IMR-90 (cell line): ENCODE data around the gene NCKIPSD. TPM values are rescaled to one million over a fixed set of nuclear protein-coding genes. Genes with fewer than 3 reads are reported as not detected.

Experiments
- ATAC-seq: fragments of 200-7000 bp; cut with Tn5 transposase; 2 replicates; pipeline ENCODE4 v1.9.1; 2020; ENCODE audit warnings: low read depth, mild to moderate bottlenecking, moderate library complexity
- BruUV-seq: library from RNA; stranded (reverse); fragments of 400-500 nt; replicated peaks from 2 replicates; lab custom pipeline; 2021; lab: Mats Ljungman, UMichigan
- CTCF ChIA-PET: fragments of 300-600 bp; formaldehyde crosslinking; extraction: SDS; loops from one replicate; lab custom pipeline; 2021; ENCODE audit warnings: antibody characterized with exemption; lab: Yijun Ruan, JAX
- POLR2A ChIA-PET: fragments of 300-600 bp; sonication (Branson Sonifier 250); formaldehyde crosslinking; loops from one replicate; lab custom pipeline; 2022; ENCODE audit warnings: antibody characterized with exemption; ENCODE audit not compliant: unreplicated experiment; lab: Charles Lee
- DNase-seq: peaks from one replicate; pipeline ENCODE4 v3.0.0; 2013
- H2AFZ ChIP-seq: replicated peaks from 2 replicates; pipeline ENCODE3; 2013; ENCODE audit warnings: low read length, mild to moderate bottlenecking; ENCODE audit not compliant: poor library complexity
- H2AK5ac ChIP-seq: 2 replicates; pipeline ENCODE4 v1.6.1; 2013; ENCODE audit warnings: low read depth, low read length, inconsistent platforms
- H2AK9ac ChIP-seq: replicated peaks from 2 replicates; pipeline ENCODE3; 2013; ENCODE audit warnings: mild to moderate bottlenecking, low read depth, low read length, moderate library complexity; ENCODE audit not compliant: poor library complexity
- H2BK120ac ChIP-seq: 2 replicates; pipeline ENCODE4 v1.6.1; 2013; ENCODE audit warnings: low read depth, low read length, inconsistent platforms
- H2BK15ac ChIP-seq: 3 replicates; pipeline ENCODE4 v1.6.1; 2013; ENCODE audit warnings: low read depth, low read length, inconsistent platforms
- H2BK20ac ChIP-seq: 2 replicates; pipeline ENCODE4 v1.6.1; 2013; ENCODE audit warnings: low read depth, mild to moderate bottlenecking, inconsistent platforms, low read length, moderate library complexity
- H2BK5ac ChIP-seq: 2 replicates; pipeline ENCODE4 v1.6.1; 2013; ENCODE audit warnings: mild to moderate bottlenecking, low read depth, low read length, inconsistent platforms; ENCODE audit not compliant: poor library complexity, severe bottlenecking
- H3K14ac ChIP-seq: replicated peaks from 2 replicates; pipeline ENCODE4 v1.6.1; 2013; ENCODE audit warnings: low read depth, low read length, inconsistent platforms
- H3K18ac ChIP-seq: 2 replicates; pipeline ENCODE4 v1.6.1; 2013; ENCODE audit warnings: low read depth, low read length, control low read depth
- H3K23ac ChIP-seq: 2 replicates; pipeline ENCODE4 v1.6.1; 2013; ENCODE audit warnings: low read depth, low read length, inconsistent platforms
- H3K27ac ChIP-seq: 2 replicates; pipeline ENCODE4 v1.5.1; 2013; ENCODE audit warnings: mild to moderate bottlenecking, control low read depth, low read length; ENCODE audit not compliant: insufficient read depth
- H3K27me3 ChIP-seq: 2 replicates; pipeline ENCODE4 v1.6.1; 2013; ENCODE audit warnings: low read length; ENCODE audit not compliant: control insufficient read depth, insufficient read depth
- H3K36me3 ChIP-seq: 2 replicates; pipeline ENCODE4 v1.6.1; 2013; ENCODE audit warnings: low read length, mixed read lengths; ENCODE audit not compliant: control insufficient read depth, insufficient read depth
- H3K4ac ChIP-seq: 2 replicates; pipeline ENCODE4 v1.6.1; 2013; ENCODE audit warnings: low read depth, low read length, inconsistent platforms
- H3K4me1 ChIP-seq: 2 replicates; pipeline ENCODE4 v1.6.1; 2013; ENCODE audit warnings: low read length, mixed read lengths; ENCODE audit not compliant: control insufficient read depth, insufficient read depth
- H3K4me2 ChIP-seq: 2 replicates; pipeline ENCODE4 v1.6.1; 2013; ENCODE audit warnings: low read depth, mild to moderate bottlenecking, control low read depth, low read length, moderate library complexity
- H3K4me3 ChIP-seq: 2 replicates; pipeline ENCODE4 v1.5.1; 2013; ENCODE audit warnings: low read depth, mild to moderate bottlenecking, control low read depth, low read length, moderate library complexity; ENCODE audit not compliant: insufficient read depth
- H3K56ac ChIP-seq: 2 replicates; pipeline ENCODE4 v1.6.1; 2013; ENCODE audit warnings: low read length, inconsistent platforms; ENCODE audit not compliant: insufficient read depth; ENCODE audit errors: extremely low read depth
- H3K79me1 ChIP-seq, 2 experiments: 2 replicates each; pipeline ENCODE4 v1.6.1; 2013; ENCODE audit warnings: low read length in 2 of 2, inconsistent platforms in 1 of 2, low read depth in 1 of 2
- H3K9ac ChIP-seq: 2 replicates; pipeline ENCODE4 v1.6.1; 2013; ENCODE audit warnings: low read depth, low read length, control low read depth
- H3K9me1 ChIP-seq: 2 replicates; pipeline ENCODE4 v1.6.1; 2013; ENCODE audit warnings: low read length, inconsistent platforms; ENCODE audit not compliant: insufficient read depth
- H3K9me3 ChIP-seq: 2 replicates; pipeline ENCODE4 v1.6.1; 2013; ENCODE audit warnings: low read length; ENCODE audit not compliant: control insufficient read depth, insufficient read depth
- H4K20me1 ChIP-seq: 2 replicates; pipeline ENCODE4 v1.6.1; 2013; ENCODE audit warnings: low read length, inconsistent platforms; ENCODE audit not compliant: insufficient read depth
- H4K5ac ChIP-seq: 2 replicates; pipeline ENCODE4 v1.6.1; 2013; ENCODE audit warnings: mild to moderate bottlenecking, low read depth, low read length, control low read depth
- H4K8ac ChIP-seq, 2 experiments: 2 replicates each; pipeline ENCODE4 v1.6.1; 2013; ENCODE audit warnings: low read depth in 2 of 2, low read length in 2 of 2, control low read depth in 1 of 2, inconsistent platforms in 1 of 2
- H4K91ac ChIP-seq: 2 replicates; pipeline ENCODE4 v1.6.1; 2013; ENCODE audit warnings: low read depth, low read length, inconsistent platforms; ENCODE audit not compliant: insufficient read depth
- BHLHE40 ChIP-seq: fragments of 150-350 bp; IDR thresholded peaks from 2 replicates; pipeline ENCODE4 v1.6.1; 2016; ENCODE audit warnings: mild to moderate bottlenecking, low read depth, low read length
- CTCF ChIP-seq: conservative IDR thresholded peaks from 2 replicates; pipeline ENCODE4 v1.5.1; 2012; ENCODE audit warnings: mild to moderate bottlenecking, low read depth, low read length, improper control_type of control experiment
- ELK1 ChIP-seq: fragments of 150-350 bp; IDR thresholded peaks from 2 replicates; pipeline ENCODE4 v1.6.1; 2016; ENCODE audit warnings: low read depth, mild to moderate bottlenecking, low read length, moderate library complexity, borderline replicate concordance
- MAZ ChIP-seq: IDR thresholded peaks from 2 replicates; pipeline ENCODE4 v1.6.1; 2012; ENCODE audit warnings: low read depth, mild to moderate bottlenecking, low read length, improper control_type of control experiment, moderate library complexity, borderline replicate concordance
- MXI1 ChIP-seq: IDR thresholded peaks from 2 replicates; pipeline ENCODE4 v1.6.1; 2012; ENCODE audit warnings: low read depth, mild to moderate bottlenecking, low read length, moderate library complexity, borderline replicate concordance
- POLR2A ChIP-seq: IDR thresholded peaks from 2 replicates; pipeline ENCODE4 v1.6.1; 2012; ENCODE audit warnings: mild to moderate bottlenecking, low read depth, low read length
- RCOR1 ChIP-seq: IDR thresholded peaks from 2 replicates; pipeline ENCODE4 v1.6.1; 2012; ENCODE audit warnings: mild to moderate bottlenecking, low read length, improper control_type of control experiment; ENCODE audit not compliant: insufficient replicate concordance
- USF2 ChIP-seq: fragments of 150-350 bp; IDR thresholded peaks from 2 replicates; pipeline ENCODE4 v1.6.1; 2017; ENCODE audit warnings: mild to moderate bottlenecking, antibody characterized with exemption, low read length, low read depth
- WGBS, 2 experiments: methylation state at CpG; one replicate each; pipeline versions ENCODE4 v1.1.5 to v1.1.7; 2013; ENCODE audit warnings: missing lambda C conversion rate in 2 of 2; ENCODE audit not compliant: insufficient read length in 1 of 2; ENCODE audit errors: extremely low coverage in 2 of 2; 5-methylcytosine and 5-hydroxymethylcytosine counted together
- dilution Hi-C: fragments of 300-500 bp; cut with HindIII; formaldehyde crosslinking; loops from one replicate; pipeline ENCODE4 v1.14.3; 2018; ENCODE audit warnings: low sequenced_read_pairs; ENCODE audit not compliant: unreplicated experiment
- in situ Hi-C: fragments of 300-500 bp; cut with MboI; formaldehyde crosslinking; loops from 3 replicates; pipeline ENCODE4 v1.14.3; 2019; ENCODE audit warnings: low sequenced_read_pairs, inconsistent platforms, mixed read lengths
- intact Hi-C: fragments of 100-400 bp; cut with micrococcal nuclease; formaldehyde crosslinking; loops from 2 replicates; pipeline ENCODE4 v1.10.0; 2022
- polyA plus RNA-seq, 3 experiments: library from polyadenylated mRNA; depleted of rRNA; stranded (reverse); fragments of >200 nt; gene quantifications; 2 replicates each; pipeline ENCODE4 v1.2.3, GENCODE V29; 2012; ENCODE audit warnings: low replicate concordance in 1 of 3
- total RNA-seq: library from RNA; depleted of rRNA; stranded (reverse); fragments of >200 nt; gene quantifications from 2 replicates; pipeline ENCODE4 v1.2.3, GENCODE V29; 2012

NCKIPSD gene
- total and polyA plus RNA-seq, 2 of the 4 experiments (the other 2 are of a cell fraction), result 21.0 to 38.3 TPM

GRCh38 chr3:48697952-48698351, 12.2 kb upstream of the NCKIPSD start:
- no peak overlapping the region for H2BK15ac ChIP-seq
- H3K9me3 ChIP-seq, result no peaks in the 10 kb centered on the region
- H2AK9ac ChIP-seq, result no peak overlapping the region
- H3K9me1 ChIP-seq, result peaks cover 23% of the 10 kb centered on the region
- H2BK20ac ChIP-seq, result no peak overlapping the region
- H3K4me2 ChIP-seq, result no peak overlapping the region
- no peak overlapping the region for H4K5ac ChIP-seq
- no peak overlapping the region for H3K4ac ChIP-seq
- no peak overlapping the region for H2BK5ac ChIP-seq
- no peak overlapping the region for H4K91ac ChIP-seq
- peaks cover 36% of the 10 kb centered on the region for H3K36me3 ChIP-seq
- H4K20me1 ChIP-seq, result peaks cover 93% of the 10 kb centered on the region
- H4K8ac ChIP-seq, result no peak overlapping the region
- H3K23ac ChIP-seq, result no peak overlapping the region
- no peak overlapping the region for H3K18ac ChIP-seq
- no peak for TF ChIP-seq BHLHE40
- no peak for TF ChIP-seq USF2
- no peak for TF ChIP-seq MAZ
- TF ChIP-seq RCOR1, result no peak
- no peak for TF ChIP-seq ELK1
- no peak for TF ChIP-seq POLR2A
- peak; percentile 20; the same call in 1 of the 2 replicates for TF ChIP-seq CTCF
- no peak for TF ChIP-seq MXI1
- ATAC-seq (no peak), DNase-seq (no peak)
- H3K56ac ChIP-seq, result no peak overlapping the region
- no CpG with 5 or more reads among the region's 3 CpGs for WGBS, 2 experiments
- no TSS peak for BruUV-seq
- CTCF ChIA-PET, result no interaction called here
- no peak overlapping the region for H3K14ac ChIP-seq
- no peak overlapping the region for H3K9ac ChIP-seq
- dilution Hi-C loops (no loop called here), intact Hi-C loops (no loop called here), in situ Hi-C loops (no loop called here)
- no peak overlapping the region for H2AFZ ChIP-seq
- H3K27me3 ChIP-seq, result no peaks in the 10 kb centered on the region
- H2AK5ac ChIP-seq, result no peak overlapping the region
- H3K4me3 ChIP-seq, result no peak overlapping the region
- H3K27ac ChIP-seq, result no peak overlapping the region
- H2BK120ac ChIP-seq, result no peak overlapping the region
- H3K4me1 ChIP-seq, result peaks cover 25% of the 10 kb centered on the region
- peaks cover 35 to 79% of the 10 kb centered on the region in 2 experiments for H3K79me1 ChIP-seq
- POLR2A ChIA-PET, result no interaction called here
